Upper lobe of left lung (tissue), 6 donors: ENCODE measurements around the gene RBFA. TPM values are rescaled to one million over a fixed set of nuclear protein-coding genes. Genes with fewer than 3 reads are reported as not detected.
A peak's percentile ranks its signal among the peaks of the same experiment; 100 is the strongest.

Source experiments
- ATAC-seq, 2 donors: fragments of 200-7000 bp; cut with Tn5 transposase; one replicate each; pipeline ENCODE4 v1.9.1; 2022; ENCODE audit warnings: mild to moderate bottlenecking in 2 of 2, moderate library complexity in 2 of 2; ENCODE audit not compliant: low FRiP score in 2 of 2
- DNase-seq, 2 donors: peaks; one replicate each; pipeline ENCODE4 v3.0.0-alpha.2; 2019 to 2020
- H3K27ac ChIP-seq, 4 donors: fragments of 200-600 bp; sonication (generic); one replicate each; pipeline ENCODE4 v1.5.1; 2016 to 2019
- H3K27me3 ChIP-seq, 4 donors: fragments of 200-600 bp; sonication (generic); one replicate each; pipeline ENCODE4 v1.5.1; 2017 to 2019
- H3K36me3 ChIP-seq, 4 donors: fragments of 200-600 bp; sonication (generic); one replicate each; pipeline ENCODE4 v1.5.1; 2016 to 2019
- H3K4me1 ChIP-seq, 4 donors: fragments of 200-600 bp; sonication (generic); one replicate each; pipeline ENCODE4 v1.5.1; 2018 to 2019
- H3K4me3 ChIP-seq, 4 donors: fragments of 200-600 bp; sonication (generic); one replicate each; pipeline ENCODE4 v1.5.1; 2017 to 2019; ENCODE audit warnings: mild to moderate bottlenecking in 2 of 4, moderate library complexity in 1 of 4
- H3K9me3 ChIP-seq, 4 donors: fragments of 200-600 bp; sonication (generic); one replicate each; pipeline ENCODE4 v1.5.1; 2018 to 2019
- CTCF ChIP-seq, 6 experiments: fragments of 450-650 bp in 4 of 6; fragments of 200-600 bp in 2 of 6; sonication (generic) in 2 of 6; IDR thresholded peaks; one replicate each; pipeline ENCODE4 v1.5.1; 2016 to 2019; ENCODE audit warnings: antibody characterized with exemption in 6 of 6
- EP300 ChIP-seq, 4 donors: sonication (generic); formaldehyde crosslinking; IDR thresholded peaks; one replicate each; pipeline ENCODE4 v1.5.1; 2017; ENCODE audit warnings: antibody characterized with exemption in 4 of 4, control low read depth in 2 of 4
- POLR2A ChIP-seq, 4 donors: fragments of 450-650 bp; IDR thresholded peaks; one replicate each; pipeline ENCODE4 v1.5.1; 2016 to 2017; ENCODE audit warnings: antibody characterized with exemption in 4 of 4, mild to moderate bottlenecking in 2 of 4
- POLR2AphosphoS5 ChIP-seq, 2 donors: sonication (generic); formaldehyde crosslinking; IDR thresholded peaks; one replicate each; pipeline ENCODE4 v1.5.1; 2017; ENCODE audit warnings: antibody characterized with exemption in 2 of 2
- WGBS, 2 donors: methylation state at CpG; one replicate each; pipeline ENCODE4 v1.1.5; 2017 to 2018; 5-methylcytosine and 5-hydroxymethylcytosine counted together
- total RNA-seq, 6 donors: library from RNA; depleted of rRNA in 4 of 6; stranded (reverse); fragments of >200 nt in 4 of 6; gene quantifications; one replicate each; pipeline versions ENCODE4 v1.1.0 to v1.2.1, GENCODE V29; 2016 to 2021
- donor health status: DM: no; HTN: no; CAD: no; lungs with moderate emphysema.
- donor health status: DM: no; HTN: yes; CAD: no; lungs with severe emphysema.

The RBFA gene
- total RNA-seq, 6 donors from 2014 or later, result 19.2 to 32.5 (median 24.5) TPM

DNA sequence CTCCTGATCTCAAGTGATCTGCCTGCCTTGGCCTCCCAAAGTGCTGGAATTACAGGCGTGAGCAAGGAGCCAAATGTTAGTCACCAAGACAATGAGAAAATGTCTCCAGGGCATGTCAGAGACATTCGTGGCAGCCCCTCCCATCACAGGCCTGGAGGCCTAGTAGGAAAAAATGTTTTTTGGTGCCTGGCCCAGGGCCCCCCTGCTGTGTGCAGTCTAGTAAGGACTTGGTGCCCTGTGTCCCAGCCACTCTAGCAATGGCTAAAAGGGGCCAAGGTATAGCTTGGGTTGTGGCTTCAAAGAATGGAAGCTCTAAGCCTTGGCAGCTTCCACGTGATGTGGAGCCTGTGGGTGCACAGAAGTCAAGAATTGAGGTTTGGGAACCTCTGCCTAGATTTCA is 33.4 kb upstream of the RBFA start:
- TF ChIP-seq EP300 (IDR thresholded peaks at IDR 0.05) (no peak), POLR2A (IDR thresholded peaks at IDR 0.05) (no peak), CTCF (IDR thresholded peaks at IDR 0.05) (no peak), POLR2AphosphoS5 (IDR thresholded peaks at IDR 0.05) (no peak)
- DNase-seq, result no peak
- H3K27me3 ChIP-seq, result no peaks in the 10 kb centered on the region
- H3K9me3 ChIP-seq, result peaks cover 0 to 19% (median 7%) of the 10 kb centered on the region in 4 donors
- no peaks in the 10 kb centered on the region for H3K4me1 ChIP-seq
- 75 to 82% methylated on average over 2 to 3 of the region's 3 CpGs for WGBS, 2 donors
- no peak overlapping the region for H3K27ac ChIP-seq
- no peak overlapping the region for H3K4me3 ChIP-seq
- H3K36me3 ChIP-seq, result no peaks in the 10 kb centered on the region
- ATAC-seq, result no peak

DNA sequence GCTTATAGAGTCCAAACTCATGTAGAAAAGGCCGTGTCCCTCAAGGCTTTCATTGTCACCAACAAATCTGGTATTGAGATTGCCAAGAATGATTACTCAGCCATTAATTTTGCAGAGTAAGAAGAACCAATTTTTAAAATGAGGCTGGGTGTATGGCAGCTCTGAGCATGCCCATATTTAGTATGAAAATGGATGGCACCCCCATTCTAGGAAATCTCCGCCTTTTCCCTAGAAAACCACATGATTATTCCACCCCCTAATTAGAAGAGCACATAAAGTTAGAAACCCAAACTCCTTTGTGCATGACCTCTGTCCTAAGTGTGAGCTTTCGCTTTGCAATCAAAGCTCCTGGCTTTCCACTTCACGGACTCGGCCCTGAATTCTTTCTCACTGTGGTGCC is 31.8 kb upstream of the RBFA start:
- TF ChIP-seq POLR2AphosphoS5 (IDR thresholded peaks at IDR 0.05) (no peak), EP300 (IDR thresholded peaks at IDR 0.05) (no peak)
- H3K27me3 ChIP-seq, result no peaks in the 10 kb centered on the region
- no peaks in the 10 kb centered on the region for H3K36me3 ChIP-seq
- 90 to 92% methylated on average over 5 of the region's 5 CpGs for WGBS, 2 donors
- ATAC-seq (no peak), DNase-seq (no peak)
- H3K9me3 ChIP-seq, result peaks cover 0 to 19% (median 7%) of the 10 kb centered on the region in 4 donors
- no peak overlapping the region for H3K4me3 ChIP-seq
- H3K27ac ChIP-seq, result no peak overlapping the region
- no peaks in the 10 kb centered on the region for H3K4me1 ChIP-seq

GRCh38 chr18:80004600-80005342 is 29.5 kb upstream of the RBFA start:
- H3K4me3 ChIP-seq, result no peak overlapping the region
- DNase-seq (no peak), ATAC-seq (no peak)
- H3K27ac ChIP-seq, result no peak overlapping the region
- H3K4me1 ChIP-seq, result no peaks in the 10 kb centered on the region
- TF ChIP-seq CTCF (IDR thresholded peaks at IDR 0.05) (no peak), POLR2A (IDR thresholded peaks at IDR 0.05) (no peak), POLR2AphosphoS5 (IDR thresholded peaks at IDR 0.05) (no peak), EP300 (IDR thresholded peaks at IDR 0.05) (no peak)
- peaks cover 0 to 25% (median 7%) of the 10 kb centered on the region in 4 donors for H3K9me3 ChIP-seq
- 86 to 89% methylated on average over 12 of the region's 12 CpGs for WGBS, 2 donors
- no peaks in the 10 kb centered on the region for H3K27me3 ChIP-seq
- H3K36me3 ChIP-seq, result no peaks in the 10 kb centered on the region

DNA sequence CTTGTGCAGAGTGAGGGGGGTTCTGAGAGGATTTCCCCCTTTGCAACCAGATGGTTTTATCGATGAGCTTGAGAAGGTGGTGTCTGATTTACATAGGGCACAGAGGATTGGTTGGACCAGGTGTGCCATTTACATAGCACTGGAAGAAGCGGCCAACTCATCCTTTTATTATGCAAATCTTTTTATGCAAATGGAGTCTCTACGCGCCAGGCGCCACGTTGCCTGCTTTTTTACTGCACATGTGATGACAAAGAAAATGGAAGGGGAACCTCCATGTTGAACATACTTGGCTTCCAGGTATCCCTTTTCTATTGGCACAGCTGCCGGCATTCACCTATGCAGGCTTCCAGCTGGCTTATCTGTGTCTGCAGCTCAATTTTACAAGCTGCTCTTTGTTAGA is 27.5 kb upstream of the RBFA start:
- no peak for ATAC-seq
- TF ChIP-seq EP300 (IDR thresholded peaks at IDR 0.05) (no peak), POLR2A (IDR thresholded peaks at IDR 0.05) (no peak), CTCF (IDR thresholded peaks at IDR 0.05) (no peak)
- H3K4me3 ChIP-seq, result no peak overlapping the region
- no peaks in the 10 kb centered on the region for H3K4me1 ChIP-seq
- H3K27ac ChIP-seq, result no peak overlapping the region
- no peak for DNase-seq
- no peaks in the 10 kb centered on the region for H3K27me3 ChIP-seq
- peaks cover 0 to 17% (median 0%) of the 10 kb centered on the region in 4 donors for H3K9me3 ChIP-seq
- 70 to 73% methylated on average over 7 of the region's 7 CpGs for WGBS, 2 donors
- no peaks in the 10 kb centered on the region for H3K36me3 ChIP-seq

DNA sequence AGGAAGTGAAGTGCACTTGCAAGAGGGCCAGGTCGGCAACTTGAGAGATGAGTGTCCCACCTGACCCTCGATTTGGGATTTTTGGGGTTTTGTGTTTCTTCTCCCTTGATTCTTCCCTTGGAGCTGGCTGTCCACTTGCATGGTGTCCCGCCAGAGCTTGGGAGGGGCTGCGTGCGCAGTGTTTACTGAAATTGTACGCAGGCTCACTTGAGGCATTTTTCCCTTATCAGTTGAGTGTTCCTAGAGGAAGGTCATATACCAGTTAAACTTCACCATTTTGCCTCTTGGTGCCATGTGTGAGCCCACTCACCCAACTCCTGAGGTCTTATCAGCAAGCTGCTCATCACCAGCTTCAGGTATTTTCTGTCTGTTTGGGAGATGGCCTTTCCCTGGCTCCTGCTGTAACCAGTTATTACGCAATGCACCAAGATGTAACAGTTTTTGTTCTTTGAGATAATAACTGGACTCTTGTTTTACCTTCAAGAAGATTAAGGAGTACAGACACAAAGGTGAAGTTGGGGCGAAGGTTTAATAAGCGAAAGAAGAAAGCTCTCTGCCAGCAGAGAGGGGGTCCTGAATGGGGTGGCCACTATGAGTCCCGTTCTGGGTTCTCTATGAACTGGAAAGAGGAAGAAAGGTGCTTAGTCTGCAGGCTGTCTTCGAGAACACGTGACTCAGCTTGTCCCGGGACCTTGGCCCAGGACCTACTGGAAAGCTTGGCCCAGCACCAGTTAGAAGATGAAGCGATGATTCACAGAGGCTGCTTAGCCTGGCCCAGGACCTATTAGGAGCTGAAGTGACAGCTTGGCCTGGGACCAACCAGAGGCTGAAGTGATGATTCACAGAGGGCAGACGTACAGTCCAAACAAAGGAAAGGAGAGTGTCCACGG is 24.3 kb upstream of the RBFA start:
- peak in 1 of 2 donors; percentile 29 for DNase-seq
- H3K4me1 ChIP-seq, result no peaks in the 10 kb centered on the region
- ATAC-seq, result peak; percentile 40 to 93

More for the DNA sequence above, 24.3 kb upstream of the RBFA start:
- Histone ChIP-seq H3K27ac (no peak overlapping the region), H3K36me3 (no peaks in the 10 kb centered on the region), H3K4me3 (no peak overlapping the region), H3K27me3 (no peaks in the 10 kb centered on the region), H3K9me3 (peaks cover 0 to 31% (median 2%) of the 10 kb centered on the region in 4 donors)
- WGBS, 2 donors, result 92 to 94% methylated on average over 16 of the region's 16 CpGs
- TF ChIP-seq POLR2A (IDR thresholded peaks at IDR 0.05) (no peak), EP300 (IDR thresholded peaks at IDR 0.05) (no peak), POLR2AphosphoS5 (IDR thresholded peaks at IDR 0.05) (no peak), CTCF (IDR thresholded peaks at IDR 0.05) (no peak)
